NB4 (cell line): Measurements from ENCODE around the gene DCTN3.

Source experiments
- CTCF ChIP-seq: IDR thresholded peaks from one replicate; pipeline ENCODE4 v1.5.1; 2012; ENCODE audit warnings: low read depth, low read length
- MYC ChIP-seq: IDR thresholded peaks from 2 replicates; pipeline ENCODE4 v1.6.1; 2011; ENCODE audit warnings: low read depth, low read length
- POLR2A ChIP-seq: IDR thresholded peaks from 2 replicates; pipeline ENCODE4 v1.6.1; 2011; ENCODE audit warnings: mild to moderate bottlenecking; ENCODE audit not compliant: insufficient read length; ENCODE audit errors: extremely low read depth
- TF ChIP-seq, protein P1 (sequence below): IDR thresholded peaks from 2 replicates; pipeline ENCODE4 v1.6.1; 2011; ENCODE audit warnings: low read depth, low read length

GRCh38 chr9:34654323-34655051 is 34.2 kb upstream of the DCTN3 start:
- no peak for TF ChIP-seq CTCF
- TF ChIP-seq MYC = no peak
- TF ChIP-seq POLR2A = no peak
- TF ChIP-seq, protein P1, sequence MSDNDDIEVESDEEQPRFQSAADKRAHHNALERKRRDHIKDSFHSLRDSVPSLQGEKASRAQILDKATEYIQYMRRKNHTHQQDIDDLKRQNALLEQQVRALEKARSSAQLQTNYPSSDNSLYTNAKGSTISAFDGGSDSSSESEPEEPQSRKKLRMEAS = no peak
